HG03045 (cell line): ENCODE results near the gene DIDO1.

Source experiments
- ATAC-seq: cut with Tn5 transposase; IDR thresholded peaks from one replicate; pipeline ENCODE4 v1.9.1; 2021; ENCODE audit warnings: mild to moderate bottlenecking, moderate library complexity; ENCODE audit not compliant: unreplicated experiment

DIDO1 gene

GRCh38 chr20:62926229-62927127, at the start of gene DIDO1:
Gene DIDO1 (minus strand): TSS chr20:62926505.
- ATAC-seq, result peak; percentile 70

GRCh38 chr20:62975251-62975760, 49.0 kb upstream of the DIDO1 start:
- no peak for ATAC-seq

- ATAC-seq, result no peak
These were observed 46.8 kb upstream of the DIDO1 start for GRCh38 chr20:62972845-62973745.

GRCh38 chr20:62971950-62972844, 45.9 kb upstream of the DIDO1 start:
- ATAC-seq, result peak; percentile 46

GRCh38 chr20:62971211-62971949, 45.1 kb upstream of the DIDO1 start:
- no peak for ATAC-seq

GRCh38 chr20:62970307-62971210, 44.3 kb upstream of the DIDO1 start:
- no peak for ATAC-seq

GRCh38 chr20:62969939-62970306, 43.6 kb upstream of the DIDO1 start:
- ATAC-seq, result no peak

GRCh38 chr20:62969179-62969760, 43.0 kb upstream of the DIDO1 start:
- no peak for ATAC-seq

GRCh38 chr20:62968378-62969178, 42.3 kb upstream of the DIDO1 start:
- ATAC-seq, result no peak

GRCh38 chr20:62967628-62968351, 41.5 kb upstream of the DIDO1 start:
- ATAC-seq, result no peak

GRCh38 chr20:62967149-62967501, 40.8 kb upstream of the DIDO1 start:
- ATAC-seq, result no peak

- no peak for ATAC-seq
These were observed 40.2 kb upstream of the DIDO1 start for GRCh38 chr20:62966212-62967148.

GRCh38 chr20:62965363-62965771, 39.1 kb upstream of the DIDO1 start:
- ATAC-seq, result no peak

GRCh38 chr20:62964700-62965099, 38.4 kb upstream of the DIDO1 start:
- no peak for ATAC-seq

- ATAC-seq, result no peak
These were observed 37.5 kb upstream of the DIDO1 start for GRCh38 chr20:62963614-62964397.
